GM18502 (cell line): Measurements from ENCODE around the gene WWOX.

Experiments
- ATAC-seq: cut with Tn5 transposase; IDR thresholded peaks from one replicate; pipeline ENCODE4 v1.9.1; 2021; ENCODE audit warnings: mild to moderate bottlenecking; ENCODE audit not compliant: unreplicated experiment, poor library complexity

The WWOX gene

GRCh38 chr16:79150632-79151310 is 1051.3 kb downstream of the WWOX start:
- ATAC-seq, result no peak

DNA sequence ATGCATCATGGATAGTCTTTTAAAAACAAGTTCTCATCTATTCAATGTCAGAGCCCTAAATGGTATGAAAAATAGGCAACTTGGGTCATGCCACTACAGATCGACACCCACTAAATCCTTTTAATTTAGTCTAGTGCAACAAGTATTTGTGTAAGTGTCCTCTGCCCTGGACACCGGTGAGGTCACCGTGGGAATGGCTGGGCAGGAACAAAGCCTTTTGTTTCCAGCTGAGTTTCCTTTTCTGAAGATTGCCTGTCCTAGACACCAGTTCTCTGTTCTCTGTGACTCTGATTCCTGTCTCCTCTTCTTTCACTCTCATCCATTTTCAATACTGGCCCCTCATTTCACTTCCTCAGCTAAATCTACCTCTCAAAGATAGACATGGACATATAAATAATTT is 1054.6 kb downstream of the WWOX start:
- no peak for ATAC-seq

GRCh38 chr16:79155471-79155870 is 1056.0 kb downstream of the WWOX start:
- ATAC-seq, result no peak

GRCh38 chr16:79155904-79156303 is 1056.5 kb downstream of the WWOX start:
- no peak for ATAC-seq

GRCh38 chr16:79156761-79157160 is 1057.3 kb downstream of the WWOX start:
- no peak for ATAC-seq

DNA sequence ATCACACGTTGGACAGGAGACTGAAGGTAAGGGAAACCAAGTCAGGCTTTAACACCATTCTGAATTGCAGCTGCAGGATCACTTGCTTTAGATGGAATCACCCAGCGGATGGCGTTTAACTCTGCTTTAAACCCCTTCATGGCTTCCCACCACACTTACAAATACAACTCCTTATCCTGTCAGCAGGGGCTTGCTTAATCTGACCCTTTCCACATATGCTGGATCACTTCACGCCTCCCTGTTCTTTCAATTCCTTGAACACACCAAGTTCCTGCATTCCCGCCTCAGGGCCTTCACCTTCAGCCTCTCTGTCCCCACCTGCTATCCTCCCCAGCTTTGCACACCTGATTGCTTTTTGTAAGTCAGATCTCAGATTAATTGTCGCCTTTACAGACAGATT is 1058.9 kb downstream of the WWOX start:
- no peak for ATAC-seq

DNA sequence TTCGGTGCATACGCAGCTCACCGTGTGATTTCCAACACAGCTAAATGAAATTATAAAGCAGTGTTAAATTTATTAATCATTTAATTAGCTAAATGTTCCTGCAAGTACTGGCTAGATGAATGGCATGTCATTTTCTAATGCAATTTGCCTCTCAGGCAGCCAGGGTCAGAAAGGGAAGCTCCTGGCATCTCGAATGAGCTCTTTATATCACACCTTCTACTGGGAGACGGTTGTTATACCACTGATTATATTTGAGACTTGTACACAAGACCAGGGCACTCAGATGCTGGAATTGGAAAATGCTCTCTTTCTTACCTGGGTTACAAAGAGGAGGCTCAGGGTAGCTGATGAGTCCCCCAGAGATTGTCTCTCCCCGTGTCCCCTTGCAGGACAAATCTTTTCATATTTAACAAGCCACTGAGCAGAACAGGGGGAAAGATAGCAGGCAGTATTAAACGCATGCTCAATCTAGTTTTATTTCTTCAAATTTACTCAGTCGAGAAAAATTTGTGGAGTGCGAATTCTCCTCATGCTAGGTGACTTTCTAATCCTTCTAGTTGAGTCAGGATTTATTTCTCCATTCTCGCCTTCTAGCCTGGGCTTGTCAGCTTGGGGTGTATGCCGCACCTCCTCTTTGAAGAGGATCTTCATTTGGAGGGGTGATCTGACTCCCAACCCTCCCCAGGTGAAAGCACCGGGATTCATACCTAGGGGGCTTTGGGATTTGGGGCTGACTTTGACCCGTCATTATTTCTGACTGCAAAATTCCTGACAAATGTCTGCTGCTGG is 1060.0 kb downstream of the WWOX start:
- ATAC-seq, result no peak

GRCh38 chr16:79162977-79163376 is 1063.5 kb downstream of the WWOX start:
- no peak for ATAC-seq

- no peak for ATAC-seq
These were observed 1064.4 kb downstream of the WWOX start for GRCh38 chr16:79163691-79164387.

DNA sequence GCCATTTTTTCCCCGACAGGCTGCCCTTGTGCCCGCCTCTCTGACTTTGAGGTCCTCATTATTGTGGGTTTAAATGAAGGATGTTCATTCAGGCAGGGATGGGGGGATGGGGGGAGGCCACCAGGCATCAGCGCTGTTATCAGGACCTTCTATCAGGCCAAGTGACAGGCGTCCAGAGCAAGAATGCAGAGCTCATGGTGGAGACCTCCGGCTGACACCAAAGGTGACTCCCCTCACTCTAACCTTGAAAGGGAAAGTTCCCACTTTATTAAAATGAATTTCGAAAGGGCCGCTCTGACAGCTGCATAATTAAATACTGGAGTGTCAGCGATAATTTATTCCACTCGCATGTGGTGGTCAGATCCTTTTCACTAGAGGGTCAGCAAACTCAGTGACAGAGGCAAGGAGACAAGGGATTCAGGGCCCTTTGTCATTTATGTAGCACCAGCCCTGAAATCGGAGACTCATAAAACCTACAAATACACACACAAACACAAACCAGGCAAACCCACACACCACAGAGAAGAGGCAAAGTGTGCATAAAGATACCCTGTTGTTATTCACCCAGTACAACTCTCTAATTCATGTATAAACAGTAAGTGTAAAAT is 1065.0 kb downstream of the WWOX start:
- ATAC-seq, result no peak

DNA sequence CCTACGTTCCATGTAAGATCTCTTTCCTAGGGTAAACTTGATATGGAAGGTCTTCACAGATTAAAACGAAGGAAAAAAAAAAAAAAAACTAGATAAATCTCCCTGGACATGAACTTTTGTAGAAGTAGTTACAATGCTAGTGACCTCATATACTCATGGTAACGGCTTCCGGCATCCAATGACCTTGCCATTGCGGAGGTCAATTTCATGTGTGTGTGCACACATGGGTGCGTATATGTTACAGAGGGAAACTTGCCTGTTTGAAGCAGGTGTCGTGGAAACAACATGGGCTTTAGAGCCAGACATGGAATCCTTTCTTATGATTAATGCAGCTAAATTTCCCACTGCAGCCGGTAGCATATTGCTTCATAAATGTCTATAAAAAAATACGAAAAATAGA is 1065.6 kb downstream of the WWOX start:
- no peak for ATAC-seq

DNA sequence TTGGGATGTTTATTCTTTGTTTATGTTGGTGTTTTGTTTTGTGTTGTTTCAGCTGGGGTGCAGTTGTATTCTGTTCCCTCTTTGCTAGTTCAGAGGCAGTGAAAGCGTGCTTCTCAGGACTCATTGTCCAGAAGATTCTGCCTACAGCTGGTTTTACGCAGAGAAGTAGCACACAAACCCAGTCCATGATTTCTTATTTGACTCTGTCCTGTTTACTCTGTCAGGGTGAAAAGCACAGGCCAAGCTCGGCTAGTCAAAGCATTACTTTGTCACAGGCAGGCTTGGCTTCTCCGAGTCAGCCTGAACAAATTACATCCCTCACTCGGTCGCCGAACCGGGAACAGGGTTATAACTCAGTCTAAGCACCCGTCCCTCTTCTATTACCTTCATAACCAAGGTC is 1066.1 kb downstream of the WWOX start:
- no peak for ATAC-seq

- ATAC-seq, result no peak
These were observed 1068.4 kb downstream of the WWOX start for GRCh38 chr16:79167893-79168292.

DNA sequence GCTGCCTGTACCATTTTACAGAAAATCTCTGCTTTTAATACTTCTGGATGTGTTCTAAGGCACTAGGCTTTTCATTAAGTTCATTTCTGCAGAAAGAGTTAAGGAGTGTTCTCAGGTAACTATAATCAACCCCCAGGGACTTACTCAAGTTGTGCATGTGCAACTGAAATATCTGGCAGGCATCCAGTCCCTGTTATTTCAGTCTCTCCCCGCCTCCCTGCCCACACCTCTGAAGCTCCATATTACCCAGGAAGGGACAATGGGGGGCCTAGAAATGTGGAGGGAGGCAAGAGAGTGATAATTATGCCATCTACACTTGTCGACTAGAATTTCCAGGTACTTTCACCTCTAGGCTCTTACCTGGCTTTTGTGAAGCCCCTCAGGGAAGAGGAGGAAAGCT is 1068.9 kb downstream of the WWOX start:
- no peak for ATAC-seq

GRCh38 chr16:79169239-79169638 is 1069.8 kb downstream of the WWOX start:
- ATAC-seq, result no peak

DNA sequence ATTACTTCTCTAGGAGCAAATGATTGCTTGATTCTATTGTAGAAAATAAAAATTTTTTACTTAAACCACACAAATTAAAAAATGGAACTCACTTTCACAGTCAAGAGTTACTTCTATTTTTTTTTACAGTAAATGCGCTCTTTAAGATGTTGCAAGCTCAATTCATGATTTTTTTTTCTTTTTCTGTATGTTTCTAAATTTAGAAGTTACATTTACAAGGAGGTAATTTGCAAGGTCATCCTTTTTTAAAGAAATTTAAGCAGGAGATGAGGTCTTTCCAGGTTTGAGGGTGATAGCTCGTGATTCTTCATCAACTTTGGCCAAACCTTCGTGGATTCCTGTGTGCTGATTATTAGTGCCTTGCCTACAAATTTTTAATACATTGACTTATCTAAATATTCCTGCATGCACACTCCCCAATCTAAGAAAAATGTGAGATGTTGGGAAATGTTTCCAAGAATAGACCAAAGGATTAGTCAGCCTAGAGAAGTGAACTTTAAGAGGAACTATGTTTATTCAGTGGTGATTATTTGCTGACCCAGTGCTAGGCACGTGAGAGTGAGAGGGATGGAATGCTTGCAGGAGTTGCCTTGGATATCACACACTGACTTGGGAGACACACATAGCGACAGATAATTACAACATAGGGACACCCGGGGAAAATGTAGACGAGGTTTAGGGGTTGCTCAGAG is 1071.2 kb downstream of the WWOX start:
- ATAC-seq, result no peak

DNA sequence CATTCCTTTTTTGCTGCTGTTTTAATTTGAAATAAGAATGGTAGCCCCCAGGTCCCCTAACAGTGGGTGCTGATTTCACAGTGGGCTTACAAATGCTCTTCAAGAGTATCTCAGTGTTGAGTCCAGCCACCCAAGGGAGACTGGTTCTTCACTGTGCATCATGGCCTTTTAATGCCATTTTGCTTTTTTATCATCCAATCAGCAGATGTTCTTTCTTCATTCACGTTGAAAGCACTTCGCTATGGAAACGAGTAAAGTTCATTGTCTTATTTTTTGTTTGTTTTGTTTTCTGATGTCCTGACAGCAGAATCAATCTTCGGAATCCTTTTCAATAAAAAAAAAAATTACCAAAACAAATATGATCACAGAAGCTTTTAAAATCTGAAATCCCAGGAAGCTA is 1072.0 kb downstream of the WWOX start:
- no peak for ATAC-seq

- no peak for ATAC-seq
These were observed 1072.7 kb downstream of the WWOX start for GRCh38 chr16:79171931-79172705.

- no peak for ATAC-seq
These were observed 1073.6 kb downstream of the WWOX start for GRCh38 chr16:79172976-79173500.
